A549 (cell line): ENCODE measurements around the gene DUSP10.

Experiments used
- CEBPB ChIP-seq, 2 experiments: fragments of >200 bp in 1 of 2; sonication (Bioruptor Twin) in 1 of 2; formaldehyde crosslinking in 1 of 2; IDR thresholded peaks; 2 replicates each; pipeline ENCODE4 v1.6.1; 2012 to 2016
- EP300 ChIP-seq, 2 experiments: fragments of >200 bp; sonication (Bioruptor Twin); formaldehyde crosslinking; IDR thresholded peaks; 2 replicates in 1 of 2; 3 replicates in 1 of 2; pipeline ENCODE4 v1.6.1; 2016 to 2017
- FOSL2 ChIP-seq, 2 experiments: fragments of 450-650 bp in 1 of 2; fragments of >200 bp in 1 of 2; sonication (Bioruptor Twin) in 1 of 2; formaldehyde crosslinking; IDR thresholded peaks; 2 replicates each; pipeline versions ENCODE4 v1.5.0 to v1.6.1; 2016 to 2020; ENCODE audit warnings: mild to moderate bottlenecking in 1 of 2, moderate library complexity in 1 of 2
- HDAC2 ChIP-seq: fragments of 200-600 bp; sonication (generic); IDR thresholded peaks from 2 replicates; pipeline ENCODE4 v1.6.1; 2016
- MYC ChIP-seq: IDR thresholded peaks from 2 replicates; pipeline ENCODE4 v1.6.1; 2012; ENCODE audit warnings: mild to moderate bottlenecking, inconsistent platforms, low read length, improper control_type of control experiment, borderline replicate concordance
- NFE2L2 ChIP-seq: fragments of 150-350 bp; conservative IDR thresholded peaks from 2 replicates; pipeline ENCODE4 v1.6.1; 2014; ENCODE audit warnings: low read length
- PHF8 ChIP-seq: fragments of 200-600 bp; sonication (generic); IDR thresholded peaks from 2 replicates; pipeline ENCODE4 v1.6.1; 2016; ENCODE audit warnings: low read depth, mild to moderate bottlenecking, antibody characterized with exemption, moderate library complexity, borderline replicate concordance
- POLR2A ChIP-seq: IDR thresholded peaks from 2 replicates; pipeline ENCODE4 v1.6.1; 2012; ENCODE audit warnings: mild to moderate bottlenecking, low read length
- RAD21 ChIP-seq, 2 experiments: fragments of >200 bp in 1 of 2; sonication (Bioruptor Twin) in 1 of 2; formaldehyde crosslinking in 1 of 2; IDR thresholded peaks in 1 of 2; conservative IDR thresholded peaks in 1 of 2; 2 replicates in 1 of 2; 3 replicates in 1 of 2; pipeline ENCODE4 v1.6.1; 2012 to 2018; ENCODE audit warnings: inconsistent platforms in 1 of 2
- ZFP36 ChIP-seq: fragments of 450-650 bp; IDR thresholded peaks from 2 replicates; pipeline ENCODE4 v1.6.1; 2014; ENCODE audit warnings: borderline replicate concordance; ENCODE audit not compliant: partially characterized antibody
- TF ChIP-seq, protein P1 (sequence below): fragments of >200 bp; sonication (Bioruptor Twin); formaldehyde crosslinking; IDR thresholded peaks from 3 replicates; pipeline ENCODE4 v1.5.1; 2016
- TF ChIP-seq, protein P2 (sequence below): fragments of 200-600 bp; sonication (generic); IDR thresholded peaks from 2 replicates; pipeline ENCODE4 v1.6.1; 2016; ENCODE audit warnings: antibody characterized with exemption, mild to moderate bottlenecking, moderate library complexity
- TF ChIP-seq, protein P3 (sequence below): fragments of 250-450 bp; sonication (Bioruptor Pico); IDR thresholded peaks from 2 replicates; pipeline ENCODE4 v1.5.0; 2021; ENCODE audit warnings: mild to moderate bottlenecking, moderate library complexity, borderline replicate concordance

DNA sequence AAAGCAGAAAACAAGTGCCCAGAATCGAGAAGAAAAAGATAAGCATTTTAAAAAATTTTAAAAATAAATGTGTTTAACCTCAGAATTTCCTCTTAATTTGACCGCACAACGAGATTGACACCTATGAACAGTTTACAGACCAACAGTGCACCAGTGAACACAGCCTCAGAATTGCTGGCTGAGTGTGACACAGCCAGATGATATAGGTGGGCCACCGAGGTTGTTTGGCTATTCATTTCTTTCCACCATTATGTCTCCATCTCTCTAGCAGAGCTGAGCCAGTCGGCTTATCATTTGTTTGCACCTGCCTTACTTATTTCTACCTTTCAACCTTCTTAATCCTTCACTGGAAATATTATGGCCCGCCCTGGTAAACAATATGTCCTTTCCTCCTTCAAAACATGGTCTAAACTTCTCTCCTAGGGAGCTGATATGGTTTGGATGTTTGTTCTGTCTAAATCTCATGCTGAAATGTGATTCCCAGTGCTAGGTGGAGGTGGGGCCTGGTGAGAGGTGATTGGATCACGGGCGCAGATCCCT lies 86.1 kb downstream of the DUSP10 start:
- TF ChIP-seq ZFP36 (no peak), HDAC2 (no peak), PHF8 (no peak), EP300 (IDR thresholded peaks at IDR 0.05) (no peak), POLR2A (no peak), MYC (no peak), RAD21 (conservative IDR thresholded peaks at IDR 0.05 in 1 of 2, IDR thresholded peaks at IDR 0.05 in 1 of 2) (no peak), CEBPB (IDR thresholded peaks at IDR 0.05) (no peak), FOSL2 (IDR thresholded peaks at IDR 0.05) (no peak), FOSL2 (CRISPR knock-in tag; IDR thresholded peaks at IDR 0.05) (no peak), NFE2L2 (no peak)
- TF ChIP-seq, protein P1, sequence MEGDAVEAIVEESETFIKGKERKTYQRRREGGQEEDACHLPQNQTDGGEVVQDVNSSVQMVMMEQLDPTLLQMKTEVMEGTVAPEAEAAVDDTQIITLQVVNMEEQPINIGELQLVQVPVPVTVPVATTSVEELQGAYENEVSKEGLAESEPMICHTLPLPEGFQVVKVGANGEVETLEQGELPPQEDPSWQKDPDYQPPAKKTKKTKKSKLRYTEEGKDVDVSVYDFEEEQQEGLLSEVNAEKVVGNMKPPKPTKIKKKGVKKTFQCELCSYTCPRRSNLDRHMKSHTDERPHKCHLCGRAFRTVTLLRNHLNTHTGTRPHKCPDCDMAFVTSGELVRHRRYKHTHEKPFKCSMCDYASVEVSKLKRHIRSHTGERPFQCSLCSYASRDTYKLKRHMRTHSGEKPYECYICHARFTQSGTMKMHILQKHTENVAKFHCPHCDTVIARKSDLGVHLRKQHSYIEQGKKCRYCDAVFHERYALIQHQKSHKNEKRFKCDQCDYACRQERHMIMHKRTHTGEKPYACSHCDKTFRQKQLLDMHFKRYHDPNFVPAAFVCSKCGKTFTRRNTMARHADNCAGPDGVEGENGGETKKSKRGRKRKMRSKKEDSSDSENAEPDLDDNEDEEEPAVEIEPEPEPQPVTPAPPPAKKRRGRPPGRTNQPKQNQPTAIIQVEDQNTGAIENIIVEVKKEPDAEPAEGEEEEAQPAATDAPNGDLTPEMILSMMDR, result no peak
- TF ChIP-seq, protein P2, sequence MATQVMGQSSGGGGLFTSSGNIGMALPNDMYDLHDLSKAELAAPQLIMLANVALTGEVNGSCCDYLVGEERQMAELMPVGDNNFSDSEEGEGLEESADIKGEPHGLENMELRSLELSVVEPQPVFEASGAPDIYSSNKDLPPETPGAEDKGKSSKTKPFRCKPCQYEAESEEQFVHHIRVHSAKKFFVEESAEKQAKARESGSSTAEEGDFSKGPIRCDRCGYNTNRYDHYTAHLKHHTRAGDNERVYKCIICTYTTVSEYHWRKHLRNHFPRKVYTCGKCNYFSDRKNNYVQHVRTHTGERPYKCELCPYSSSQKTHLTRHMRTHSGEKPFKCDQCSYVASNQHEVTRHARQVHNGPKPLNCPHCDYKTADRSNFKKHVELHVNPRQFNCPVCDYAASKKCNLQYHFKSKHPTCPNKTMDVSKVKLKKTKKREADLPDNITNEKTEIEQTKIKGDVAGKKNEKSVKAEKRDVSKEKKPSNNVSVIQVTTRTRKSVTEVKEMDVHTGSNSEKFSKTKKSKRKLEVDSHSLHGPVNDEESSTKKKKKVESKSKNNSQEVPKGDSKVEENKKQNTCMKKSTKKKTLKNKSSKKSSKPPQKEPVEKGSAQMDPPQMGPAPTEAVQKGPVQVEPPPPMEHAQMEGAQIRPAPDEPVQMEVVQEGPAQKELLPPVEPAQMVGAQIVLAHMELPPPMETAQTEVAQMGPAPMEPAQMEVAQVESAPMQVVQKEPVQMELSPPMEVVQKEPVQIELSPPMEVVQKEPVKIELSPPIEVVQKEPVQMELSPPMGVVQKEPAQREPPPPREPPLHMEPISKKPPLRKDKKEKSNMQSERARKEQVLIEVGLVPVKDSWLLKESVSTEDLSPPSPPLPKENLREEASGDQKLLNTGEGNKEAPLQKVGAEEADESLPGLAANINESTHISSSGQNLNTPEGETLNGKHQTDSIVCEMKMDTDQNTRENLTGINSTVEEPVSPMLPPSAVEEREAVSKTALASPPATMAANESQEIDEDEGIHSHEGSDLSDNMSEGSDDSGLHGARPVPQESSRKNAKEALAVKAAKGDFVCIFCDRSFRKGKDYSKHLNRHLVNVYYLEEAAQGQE, result no peak
- TF ChIP-seq, protein P3, sequence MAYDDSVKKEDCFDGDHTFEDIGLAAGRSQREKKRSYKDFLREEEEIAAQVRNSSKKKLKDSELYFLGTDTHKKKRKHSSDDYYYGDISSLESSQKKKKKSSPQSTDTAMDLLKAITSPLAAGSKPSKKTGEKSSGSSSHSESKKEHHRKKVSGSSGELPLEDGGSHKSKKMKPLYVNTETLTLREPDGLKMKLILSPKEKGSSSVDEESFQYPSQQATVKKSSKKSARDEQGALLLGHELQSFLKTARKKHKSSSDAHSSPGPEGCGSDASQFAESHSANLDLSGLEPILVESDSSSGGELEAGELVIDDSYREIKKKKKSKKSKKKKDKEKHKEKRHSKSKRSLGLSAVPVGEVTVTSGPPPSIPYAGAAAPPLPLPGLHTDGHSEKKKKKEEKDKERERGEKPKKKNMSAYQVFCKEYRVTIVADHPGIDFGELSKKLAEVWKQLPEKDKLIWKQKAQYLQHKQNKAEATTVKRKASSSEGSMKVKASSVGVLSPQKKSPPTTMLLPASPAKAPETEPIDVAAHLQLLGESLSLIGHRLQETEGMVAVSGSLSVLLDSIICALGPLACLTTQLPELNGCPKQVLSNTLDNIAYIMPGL (CRISPR knock-in tag), result no peak
